SK-N-MC (cell line): ENCODE data around the gene DPEP1.
"Not testable (repeated sequence)": the region's sequence is repeated elsewhere in the genome, so short reads cannot be mapped to it uniquely, and the experiment has no call there.

ENCODE experiments used
- DNase-seq: peaks from one replicate; pipeline ENCODE4 v3.0.0-alpha.2; 2011; ENCODE audit warnings: low read depth, low spot score
- H3K27ac ChIP-seq: fragments of 200-600 bp; sonication (generic); 2 replicates; pipeline ENCODE4 v1.5.1; 2016; ENCODE audit warnings: mixed run types
- H3K36me3 ChIP-seq: fragments of 200-600 bp; sonication (generic); 2 replicates; pipeline ENCODE4 v1.6.1; 2017; ENCODE audit warnings: antibody characterized with exemption, low read length, mixed read lengths; ENCODE audit not compliant: insufficient read depth
- H3K4me3 ChIP-seq: fragments of 200-600 bp; sonication (generic); 2 replicates; pipeline ENCODE4 v1.5.1; 2016
- H3K9ac ChIP-seq: fragments of 200-600 bp; sonication (generic); 2 replicates; pipeline ENCODE4 v1.8.0; 2017; ENCODE audit warnings: mixed run types, mixed read lengths; ENCODE audit not compliant: insufficient read length
- H3K9me3 ChIP-seq: fragments of 200-600 bp; sonication (generic); 2 replicates; pipeline ENCODE4 v1.6.1; 2017; ENCODE audit warnings: low read depth, mild to moderate bottlenecking, antibody characterized with exemption, low read length, moderate library complexity, mixed read lengths
- EZH2 ChIP-seq: fragments of 200-600 bp; sonication (generic); IDR thresholded peaks from one replicate; pipeline ENCODE4 v1.6.1; 2017; ENCODE audit warnings: antibody characterized with exemption
- FOXP2 ChIP-seq: optimal IDR thresholded peaks from 2 replicates; pipeline ENCODE3; 2011; ENCODE audit warnings: mild to moderate bottlenecking, moderate library complexity; ENCODE audit not compliant: insufficient read depth; ENCODE audit errors: extremely low read length, control extremely low read depth
- POLR2AphosphoS5 ChIP-seq: IDR thresholded peaks from 2 replicates; pipeline ENCODE4 v1.6.1; 2012; ENCODE audit warnings: mild to moderate bottlenecking, low read depth, low read length, borderline replicate concordance

The DPEP1 gene

DNA sequence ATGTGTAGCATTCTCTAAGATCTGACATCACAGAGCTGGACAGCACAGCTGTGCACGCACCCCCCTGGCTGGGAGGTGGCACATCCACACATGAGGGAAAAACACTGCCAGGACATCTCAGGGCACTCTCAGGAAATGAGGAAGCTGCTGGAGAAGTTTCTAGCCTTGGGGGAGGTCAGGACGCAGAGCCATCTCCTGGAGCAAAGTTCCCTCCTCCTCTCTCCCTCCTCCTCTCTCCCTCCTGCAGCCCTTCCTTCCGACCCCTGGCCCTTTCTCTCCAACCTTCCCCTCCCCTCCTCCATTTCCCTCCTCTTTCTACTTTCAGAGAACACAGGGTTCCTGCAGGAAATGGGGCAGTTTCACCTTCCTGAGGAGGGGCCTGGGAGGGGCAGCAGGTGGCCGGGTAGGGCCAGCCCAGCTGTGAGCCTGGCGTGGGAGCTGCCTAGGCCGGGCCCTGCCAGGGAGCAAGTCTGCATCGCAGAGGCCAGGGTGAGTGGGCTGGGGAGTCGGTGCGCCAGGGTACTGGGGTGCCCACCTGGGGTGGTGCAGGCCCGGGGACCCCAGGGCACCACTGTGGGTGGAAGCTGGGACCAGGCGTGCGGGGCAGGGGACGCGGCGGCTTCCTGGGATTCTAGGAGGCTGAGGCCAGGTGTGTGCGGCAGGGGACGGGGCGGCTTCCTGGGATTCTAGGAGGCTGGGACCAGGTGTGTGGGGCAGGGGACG is at the start of gene DPEP1:
TSS of gene DPEP1 (plus strand) at position 412 of the 723 bp plus-strand sequence. CDS start 16,769 bp downstream, outside the sequence.
- no peak for DNase-seq
- H3K9ac ChIP-seq = no peak within 1 kb of the TSS
- H3K9me3 ChIP-seq = no peaks in the 10 kb centered on the region
- H3K4me3 ChIP-seq = no peak within 1 kb of the TSS
- H3K27ac ChIP-seq = no peak within 1 kb of the TSS
- H3K36me3 ChIP-seq = no peaks in the 10 kb centered on the region
- TF ChIP-seq POLR2AphosphoS5 = no peak
- TF ChIP-seq FOXP2 = no peak
- TF ChIP-seq EZH2 = no peak

DNA sequence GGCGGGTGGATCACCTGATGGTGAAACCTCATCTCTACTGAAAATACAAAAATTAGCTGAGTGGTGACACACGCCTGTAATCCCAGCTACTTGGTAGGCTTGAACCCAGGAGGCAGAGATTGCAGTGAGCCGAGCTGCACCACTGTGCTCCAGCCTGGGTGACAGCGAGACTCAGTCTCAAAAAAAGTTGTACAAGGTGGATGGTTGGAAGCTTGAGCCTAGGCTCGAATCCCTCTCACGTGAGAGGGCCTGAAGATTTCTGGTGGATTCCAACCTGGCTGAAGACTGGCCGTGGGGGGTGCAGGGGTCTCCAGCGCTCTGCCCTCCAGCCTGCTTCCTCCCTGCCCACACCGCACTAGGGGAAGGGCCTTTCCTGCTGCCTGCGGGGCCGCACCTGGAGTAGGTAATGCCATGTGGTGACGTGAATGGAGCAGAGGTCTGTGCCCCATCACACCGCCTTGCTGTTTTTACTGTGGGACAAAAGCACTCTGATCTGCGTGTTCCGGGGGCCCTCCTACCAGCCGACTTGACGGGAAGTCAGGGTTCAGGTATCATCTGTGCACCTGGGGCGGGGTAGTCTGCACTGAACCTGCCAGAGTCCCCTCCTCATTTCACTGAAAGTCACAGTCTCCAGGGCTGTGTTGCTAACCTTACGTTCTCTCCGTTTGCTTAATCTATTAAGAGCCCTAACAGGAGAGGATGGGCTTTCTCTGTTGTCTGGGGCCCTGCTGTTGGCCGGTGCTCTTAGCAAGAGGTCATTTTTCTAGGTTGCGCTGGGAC is 48.8 kb upstream of the DPEP1 start:
- H3K4me3 ChIP-seq = no peak overlapping the region
- TF ChIP-seq FOXP2 (no peak), POLR2AphosphoS5 (peak; percentile 50)
- H3K27ac ChIP-seq = no peak overlapping the region
- H3K36me3 ChIP-seq = peaks cover 37% of the 10 kb centered on the region
- no peak overlapping the region for H3K9ac ChIP-seq
- H3K9me3 ChIP-seq = no peaks in the 10 kb centered on the region
- DNase-seq = no peak

DNA sequence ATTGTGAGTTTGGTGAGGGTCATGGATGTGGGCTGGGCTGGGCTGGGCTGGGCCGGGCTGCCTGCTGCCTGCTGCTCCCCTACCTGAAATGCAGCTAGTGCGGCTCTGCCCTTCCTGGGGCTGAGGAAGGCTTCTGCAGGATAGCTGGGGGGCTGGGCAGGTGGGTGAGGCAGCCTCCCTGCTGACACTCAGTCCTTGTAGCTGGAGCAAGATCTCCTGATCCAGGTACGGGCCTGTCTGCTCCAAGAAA is 48.3 kb upstream of the DPEP1 start:
- TF ChIP-seq FOXP2 = no peak
- no peak for TF ChIP-seq EZH2
- TF ChIP-seq POLR2AphosphoS5 = no peak
- no peaks in the 10 kb centered on the region for H3K9me3 ChIP-seq
- peaks cover 37% of the 10 kb centered on the region for H3K36me3 ChIP-seq
- no peak overlapping the region for H3K27ac ChIP-seq
- no peak for DNase-seq
- no peak overlapping the region for H3K9ac ChIP-seq
- H3K4me3 ChIP-seq = no peak overlapping the region

DNA sequence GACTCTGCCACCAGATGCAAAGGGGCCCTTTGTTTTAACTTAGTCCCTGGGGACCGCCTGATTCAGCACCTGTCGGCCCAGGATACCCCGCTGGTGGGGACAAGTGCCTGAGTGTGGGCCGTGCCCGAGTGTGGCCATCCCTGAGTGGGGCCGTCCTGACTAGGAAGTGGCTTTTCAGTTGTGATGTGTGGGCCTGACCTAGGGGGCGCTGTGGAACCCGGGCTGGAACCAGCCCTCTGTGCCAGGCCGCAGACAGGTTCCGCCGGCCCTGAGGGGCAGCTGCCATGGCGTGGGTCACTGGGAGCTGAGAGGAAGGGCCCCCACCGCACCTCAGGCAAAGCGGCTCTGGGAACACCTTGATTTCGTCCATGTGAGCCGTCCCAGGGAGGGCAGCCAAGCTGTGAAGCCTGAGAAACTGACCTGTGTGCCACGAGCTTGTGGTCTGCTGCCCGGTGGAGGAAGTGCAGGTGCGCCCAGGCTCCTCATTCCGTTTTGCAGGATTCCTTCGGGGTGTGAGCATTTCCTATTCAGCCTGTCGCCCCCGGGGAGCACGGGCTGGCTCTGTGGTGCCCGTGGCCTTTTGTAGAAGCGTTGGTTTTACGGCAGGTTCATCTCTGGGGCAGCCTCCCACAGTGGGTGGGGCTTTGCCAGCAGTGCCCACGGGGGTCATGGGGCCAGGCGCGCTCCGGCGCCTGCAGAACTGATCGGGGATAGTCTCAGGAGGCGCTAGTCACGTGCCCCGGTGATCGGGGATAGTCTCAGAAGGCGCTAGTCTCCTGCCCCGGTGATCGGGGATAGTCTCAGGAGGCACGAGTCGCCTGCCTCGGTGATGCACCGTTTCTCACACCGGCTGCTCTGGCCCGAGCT is 47.7 kb upstream of the DPEP1 start:
- Histone ChIP-seq H3K36me3 (peaks cover 37% of the 10 kb centered on the region), H3K4me3 (peak overlapping the region; percentile 18; the same call in 1 of the 2 replicates), H3K9ac (no peak overlapping the region), H3K27ac (no peak overlapping the region), H3K9me3 (no peaks in the 10 kb centered on the region)
- TF ChIP-seq EZH2 = no peak
- TF ChIP-seq POLR2AphosphoS5 = peak; percentile 33; the same call in 1 of the 2 replicates
- no peak for TF ChIP-seq FOXP2
- no peak for DNase-seq

DNA sequence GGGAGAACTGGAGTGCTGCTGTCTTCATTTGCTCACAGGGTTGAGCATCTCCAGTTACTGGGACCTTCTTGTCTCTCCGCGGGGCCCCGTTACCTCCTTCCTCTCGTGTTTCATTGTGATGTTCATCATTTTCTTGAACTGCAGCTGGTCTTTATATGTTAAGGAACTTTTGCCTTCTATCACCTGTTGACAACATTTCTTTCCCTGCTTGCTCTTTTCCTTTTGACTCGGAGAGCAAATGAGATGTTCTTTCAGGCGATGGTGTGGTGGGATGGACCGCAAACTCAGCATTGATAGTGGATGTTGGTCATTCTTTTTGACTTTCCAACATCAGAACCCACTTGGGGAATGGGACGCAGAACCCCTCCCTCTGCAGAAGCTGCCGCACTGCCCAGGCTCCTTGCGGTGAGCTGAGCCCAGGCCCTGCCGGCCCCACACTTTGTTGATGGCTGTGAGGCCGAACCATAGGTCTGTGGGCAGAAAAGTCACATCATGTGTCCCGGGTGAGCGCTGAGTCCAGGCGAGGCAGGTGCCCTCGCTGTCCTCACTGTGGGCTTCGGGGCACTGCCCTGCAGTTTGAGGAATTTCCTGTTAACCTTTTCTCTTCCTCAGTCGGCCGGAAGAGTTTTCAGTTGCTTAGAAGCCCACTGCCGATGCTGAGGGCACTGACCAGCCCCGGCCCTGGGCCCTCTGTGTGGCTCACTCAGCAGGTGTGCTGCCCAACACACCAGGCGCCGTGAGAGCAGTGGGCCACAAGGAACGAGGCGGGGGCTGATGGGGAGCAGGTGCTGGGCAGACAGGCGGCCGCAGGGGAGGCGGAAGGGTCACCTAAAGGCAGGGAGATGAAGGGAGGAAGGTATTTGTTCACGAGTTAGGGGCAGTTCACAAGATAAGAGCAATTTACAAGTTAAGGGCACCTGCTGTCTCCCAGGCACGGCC is 45.5 kb upstream of the DPEP1 start:
- Histone ChIP-seq H3K9ac (no peak overlapping the region), H3K27ac (no peak overlapping the region), H3K9me3 (no peaks in the 10 kb centered on the region), H3K4me3 (no peak overlapping the region), H3K36me3 (peaks cover 17% of the 10 kb centered on the region)
- no peak for TF ChIP-seq POLR2AphosphoS5
- TF ChIP-seq EZH2 = no peak
- no peak for TF ChIP-seq FOXP2
- DNase-seq = no peak

DNA sequence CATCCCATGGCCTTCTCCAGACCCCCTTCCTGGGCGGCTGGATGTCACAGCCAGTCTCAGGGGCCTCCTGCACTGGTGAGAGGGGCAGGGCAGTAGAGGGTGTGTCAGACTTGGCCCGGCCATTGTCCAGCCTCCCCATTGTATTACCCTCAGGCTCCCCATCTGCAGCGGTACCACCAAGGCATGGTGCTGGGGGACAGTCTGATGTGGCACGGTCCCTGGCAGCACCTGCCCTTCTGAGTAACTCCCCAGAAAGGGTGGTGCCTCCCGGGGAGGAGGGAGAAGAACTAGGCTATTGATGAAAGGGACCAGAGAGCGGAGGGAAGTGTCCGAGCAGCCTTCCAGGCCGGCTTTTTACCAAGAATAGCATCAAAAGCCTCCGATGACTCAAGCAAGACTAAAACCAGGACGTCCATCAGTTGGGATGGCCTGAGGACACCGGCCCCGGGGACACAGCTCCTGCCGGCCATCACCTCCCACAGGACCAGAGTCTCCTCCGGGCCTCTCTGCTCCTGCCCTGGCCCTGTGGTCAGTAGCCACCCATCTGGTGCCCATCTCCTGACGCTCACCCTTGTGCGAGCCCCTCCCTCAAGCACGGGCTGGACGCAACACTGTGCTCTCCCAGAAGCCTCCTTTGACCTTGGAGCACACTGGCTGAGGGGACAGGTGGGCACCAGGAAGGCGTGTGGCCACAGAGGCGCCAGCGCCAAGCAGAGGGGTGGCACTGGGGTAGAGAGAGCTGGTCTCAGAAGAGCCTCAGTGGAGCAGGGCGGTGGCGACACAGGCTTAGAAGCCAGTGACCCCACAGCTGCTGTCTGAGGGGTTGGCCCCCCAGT is 43.7 kb upstream of the DPEP1 start:
- Histone ChIP-seq H3K27ac (no peak overlapping the region), H3K36me3 (no peaks in the 10 kb centered on the region; the same call in 1 of the 2 replicates), H3K9me3 (no peaks in the 10 kb centered on the region), H3K9ac (no peak overlapping the region), H3K4me3 (no peak overlapping the region)
- DNase-seq = no peak
- no peak for TF ChIP-seq POLR2AphosphoS5
- TF ChIP-seq FOXP2 = no peak
- no peak for TF ChIP-seq EZH2

DNA sequence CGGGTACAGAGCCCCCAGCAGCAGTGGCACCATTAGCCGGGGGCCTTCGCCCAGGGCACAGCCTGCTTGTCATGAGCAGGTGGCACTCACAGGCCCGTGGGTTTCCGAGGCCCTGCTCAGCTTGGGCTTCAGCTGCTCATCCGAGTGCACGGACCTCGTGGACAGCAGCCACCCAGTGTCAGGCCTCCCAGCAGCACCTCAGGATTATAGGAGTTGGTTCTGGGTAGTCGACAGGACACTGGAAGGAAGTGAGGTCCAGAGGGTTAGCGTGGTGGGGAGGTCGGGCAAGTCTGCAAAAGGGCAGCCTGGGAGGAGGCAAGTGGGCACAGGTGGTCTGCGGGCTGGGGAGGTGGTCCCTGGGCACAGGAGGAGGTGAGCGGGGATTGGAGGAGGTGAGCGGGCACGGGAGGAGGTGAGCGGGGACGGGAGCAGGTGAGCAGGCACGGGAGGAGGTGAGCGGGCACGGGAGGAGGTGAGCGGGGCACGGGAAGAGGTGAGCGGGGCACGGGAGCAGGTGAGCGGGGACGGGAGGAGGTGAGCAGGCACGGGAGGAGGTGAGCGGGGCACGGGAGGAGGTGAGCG is 43.0 kb upstream of the DPEP1 start:
- no peaks in the 10 kb centered on the region for H3K9me3 ChIP-seq
- no peaks in the 10 kb centered on the region for H3K36me3 ChIP-seq
- no peak overlapping the region for H3K4me3 ChIP-seq
- H3K9ac ChIP-seq = no peak overlapping the region
- DNase-seq = no peak
- H3K27ac ChIP-seq = no peak overlapping the region
- TF ChIP-seq FOXP2 (no peak), EZH2 (no peak), POLR2AphosphoS5 (no peak)

DNA sequence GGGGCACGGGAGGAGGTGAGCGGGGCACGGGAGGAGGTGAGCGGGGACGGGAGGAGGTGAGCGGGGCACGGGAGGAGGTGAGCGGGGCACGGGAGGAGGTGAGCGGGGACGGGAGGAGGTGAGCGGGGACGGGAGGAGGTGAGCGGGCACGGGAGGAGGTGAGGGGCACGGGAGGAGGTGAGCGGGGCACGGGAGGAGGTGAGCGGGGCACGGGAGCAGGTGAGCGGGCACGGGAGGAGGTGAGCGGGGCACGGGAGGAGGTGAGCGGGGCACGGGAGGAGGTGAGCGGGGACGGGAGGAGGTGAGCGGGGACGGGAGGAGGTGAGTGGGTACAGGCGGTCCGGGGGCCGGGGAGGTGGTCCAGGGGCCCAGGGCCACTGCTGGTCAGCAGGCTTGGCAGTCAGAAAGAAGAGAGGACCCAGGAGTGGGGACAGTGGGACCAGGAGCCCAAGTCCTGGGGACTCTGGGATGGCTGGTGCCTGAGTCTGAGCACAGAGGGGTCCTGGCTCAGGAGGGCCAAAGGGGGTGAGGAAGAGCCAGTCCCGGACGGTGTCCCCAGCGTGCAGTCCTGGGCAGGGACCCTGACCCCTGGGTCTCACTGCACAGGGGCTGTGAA is 42.4 kb upstream of the DPEP1 start:
- not testable (repeated sequence) for H3K9me3 ChIP-seq, H3K4me3 ChIP-seq, H3K27ac ChIP-seq, H3K9ac ChIP-seq, DNase-seq, H3K36me3 ChIP-seq
